CD4-positive, alpha-beta T cell treated with Interleukin-10 for 1 hour (primary cell): ENCODE data around the gene NTNG1.
A peak's percentile ranks its signal among the peaks of the same experiment; 100 is the strongest.

ENCODE experiments used
- DNase-seq: peaks from one replicate; pipeline ENCODE4 v3.0.0-alpha.2; 2020

NTNG1 gene

DNA sequence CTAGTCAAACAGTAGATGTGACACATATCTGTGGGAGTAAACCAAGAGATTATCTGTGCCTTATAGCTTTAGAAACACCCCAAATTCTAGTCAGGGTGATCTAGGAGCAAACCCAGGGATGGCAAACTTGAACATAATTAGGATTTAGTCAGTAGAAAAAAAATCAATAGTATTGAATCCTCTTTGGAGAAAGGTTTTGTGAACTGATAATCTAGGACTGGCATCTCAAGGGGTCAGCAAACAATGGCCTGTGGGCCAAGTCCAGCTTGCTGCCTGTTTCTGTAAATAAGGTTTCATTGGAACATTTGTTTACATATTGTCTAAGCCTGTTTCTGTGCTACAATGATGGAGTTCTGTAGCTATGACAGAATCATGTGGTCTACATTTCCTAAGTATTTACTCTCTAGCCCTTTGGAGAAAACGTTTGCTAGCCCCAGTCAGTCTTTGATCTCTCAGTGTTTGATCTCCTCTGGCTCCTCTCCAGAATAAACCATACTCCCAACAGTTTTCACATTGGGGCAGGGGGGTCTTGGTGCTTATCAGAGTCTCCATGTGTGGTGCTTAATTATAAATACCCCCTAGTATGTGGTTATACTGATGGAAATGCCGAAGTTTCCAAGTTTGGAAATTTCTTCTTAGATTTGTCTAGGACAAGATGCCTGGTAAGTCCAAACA lies 385.8 kb downstream of the NTNG1 start:
- no peak for DNase-seq

- DNase-seq, result peak; percentile 11
Measured at GRCh38 chr1:107529511-107530149, 388.8 kb downstream of the NTNG1 start.

GRCh38 chr1:107530543-107530942 lies 389.7 kb downstream of the NTNG1 start:
- no peak for DNase-seq

DNA sequence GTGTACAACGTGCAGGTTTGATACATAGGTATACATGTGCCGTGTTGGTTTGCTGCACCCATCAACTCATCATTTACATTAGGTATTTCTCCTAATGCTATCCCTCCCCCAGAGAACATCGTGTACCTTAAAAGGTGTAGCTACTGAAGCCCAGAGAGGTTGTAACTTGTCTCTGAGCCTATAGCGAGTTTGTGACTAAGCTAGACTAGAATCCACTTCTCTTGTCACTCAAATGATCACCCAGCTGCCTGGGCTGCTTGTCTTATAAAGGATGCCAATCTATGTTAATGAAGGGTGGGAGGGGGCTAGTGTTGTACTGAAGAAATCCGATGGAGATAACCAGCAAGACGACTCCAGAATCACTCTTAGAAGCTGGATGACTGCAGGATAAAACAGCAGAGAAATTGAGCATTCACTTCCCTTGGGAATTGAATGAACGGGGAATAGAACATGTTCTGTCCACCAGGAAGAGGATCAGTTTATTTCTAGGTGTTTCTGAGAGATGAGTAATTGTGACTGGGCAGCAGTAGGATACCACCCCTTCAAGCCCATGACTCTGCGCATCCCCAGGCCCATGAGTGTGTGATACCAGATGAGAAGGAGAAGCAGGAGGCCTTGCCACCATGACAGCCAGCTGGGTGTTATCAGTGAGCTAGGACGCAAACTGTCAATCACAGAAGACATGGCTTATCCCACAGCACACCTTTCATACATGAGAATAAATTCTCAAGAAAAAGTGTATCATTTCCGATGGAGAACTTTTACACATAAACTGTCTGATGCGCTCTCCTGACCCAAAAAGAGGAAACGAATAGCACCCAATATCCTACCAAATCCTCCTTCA lies 390.4 kb downstream of the NTNG1 start:
- no peak for DNase-seq

- no peak for DNase-seq
Measured at GRCh38 chr1:107532318-107532717, 391.5 kb downstream of the NTNG1 start.
